ENCODE data around the gene CFAP54. TPM values are rescaled to one million over a fixed set of nuclear protein-coding genes. Genes with fewer than 3 reads are reported as not detected.

Gene CFAP54
- total and polyA plus RNA-seq, 2 donors (not counting 1 experiment from before 2014, with no cell fraction given), result 0.93 to 7.1 TPM

GRCh38 chr12:96500693-96501092, 11.3 kb downstream of the CFAP54 start:
- H3K4me2 ChIP-seq (ENCODE audit: extremely low read depth, insufficient read depth, low read length), result no peak overlapping the region
- no peak for TF ChIP-seq EZH2 (IDR thresholded peaks at IDR 0.05; ENCODE audit: low read length, missing control alignments)
- TF ChIP-seq, protein P1, sequence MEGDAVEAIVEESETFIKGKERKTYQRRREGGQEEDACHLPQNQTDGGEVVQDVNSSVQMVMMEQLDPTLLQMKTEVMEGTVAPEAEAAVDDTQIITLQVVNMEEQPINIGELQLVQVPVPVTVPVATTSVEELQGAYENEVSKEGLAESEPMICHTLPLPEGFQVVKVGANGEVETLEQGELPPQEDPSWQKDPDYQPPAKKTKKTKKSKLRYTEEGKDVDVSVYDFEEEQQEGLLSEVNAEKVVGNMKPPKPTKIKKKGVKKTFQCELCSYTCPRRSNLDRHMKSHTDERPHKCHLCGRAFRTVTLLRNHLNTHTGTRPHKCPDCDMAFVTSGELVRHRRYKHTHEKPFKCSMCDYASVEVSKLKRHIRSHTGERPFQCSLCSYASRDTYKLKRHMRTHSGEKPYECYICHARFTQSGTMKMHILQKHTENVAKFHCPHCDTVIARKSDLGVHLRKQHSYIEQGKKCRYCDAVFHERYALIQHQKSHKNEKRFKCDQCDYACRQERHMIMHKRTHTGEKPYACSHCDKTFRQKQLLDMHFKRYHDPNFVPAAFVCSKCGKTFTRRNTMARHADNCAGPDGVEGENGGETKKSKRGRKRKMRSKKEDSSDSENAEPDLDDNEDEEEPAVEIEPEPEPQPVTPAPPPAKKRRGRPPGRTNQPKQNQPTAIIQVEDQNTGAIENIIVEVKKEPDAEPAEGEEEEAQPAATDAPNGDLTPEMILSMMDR (conservative IDR thresholded peaks at IDR 0.05 in 1 of 2, IDR thresholded peaks at IDR 0.05 in 1 of 2; ENCODE audit: low read depth in 1 of 2, low read length in 2 of 2), result peak in 1 of 2 donors; percentile 39
- no peaks in the 10 kb centered on the region for H3K79me2 ChIP-seq (ENCODE audit: control insufficient read depth, insufficient read depth, low read length)
- H3K4me1 ChIP-seq (ENCODE audit: control insufficient read depth, extremely low read depth, insufficient read depth, low read length), result peaks cover 5% of the 10 kb centered on the region
- peak overlapping the region; percentile 52 for H3K27ac ChIP-seq (ENCODE audit: insufficient read depth, low read length)
- no peaks in the 10 kb centered on the region for H3K27me3 ChIP-seq (ENCODE audit: control insufficient read depth, insufficient read depth, low read length)
- H3K9ac ChIP-seq (ENCODE audit: insufficient read depth, low read length), result no peak overlapping the region
- no peaks in the 10 kb centered on the region for H4K20me1 ChIP-seq (ENCODE audit: control insufficient read depth, extremely low read depth, insufficient read depth, low read length)
- DNase-seq (ENCODE audit: low read depth in 2 of 2), result peak in 1 of 2 donors; percentile 71
- no peak overlapping the region for H3K4me3 ChIP-seq (replicated peaks in 1 of 4; ENCODE audit: control extremely low read depth in 1 of 4, insufficient read depth in 1 of 4, low read depth in 3 of 4, low read length in 4 of 4)
- H2AFZ ChIP-seq (ENCODE audit: low read length), result no peak overlapping the region
- H3K36me3 ChIP-seq (ENCODE audit: control insufficient read depth, insufficient read depth, low read length), result no peaks in the 10 kb centered on the region
- no peaks in the 10 kb centered on the region for H3K9me3 ChIP-seq (ENCODE audit: control insufficient read depth, insufficient read depth, low read depth, low read length)

GRCh38 chr12:96501133-96501761, 11.9 kb downstream of the CFAP54 start:
- peak overlapping the region; percentile 52 for H3K27ac ChIP-seq (ENCODE audit: insufficient read depth, low read length)
- H3K4me3 ChIP-seq (replicated peaks in 1 of 4; ENCODE audit: control extremely low read depth in 1 of 4, insufficient read depth in 1 of 4, low read depth in 3 of 4, low read length in 4 of 4), result no peak overlapping the region
- peak; percentile 68 to 77 for DNase-seq (ENCODE audit: low read depth in 2 of 2)
- no peaks in the 10 kb centered on the region for H3K79me2 ChIP-seq (ENCODE audit: control insufficient read depth, insufficient read depth, low read length)
- H3K4me2 ChIP-seq (ENCODE audit: extremely low read depth, insufficient read depth, low read length), result no peak overlapping the region
- H2AFZ ChIP-seq (ENCODE audit: low read length), result peak overlapping the region; percentile 27
- no peaks in the 10 kb centered on the region for H3K36me3 ChIP-seq (ENCODE audit: control insufficient read depth, insufficient read depth, low read length)
- H4K20me1 ChIP-seq (ENCODE audit: control insufficient read depth, extremely low read depth, insufficient read depth, low read length), result no peaks in the 10 kb centered on the region
- no peaks in the 10 kb centered on the region for H3K27me3 ChIP-seq (ENCODE audit: control insufficient read depth, insufficient read depth, low read length)
- H3K9me3 ChIP-seq (ENCODE audit: control insufficient read depth, insufficient read depth, low read depth, low read length), result no peaks in the 10 kb centered on the region
- H3K9ac ChIP-seq (ENCODE audit: insufficient read depth, low read length), result no peak overlapping the region
- peaks cover 5% of the 10 kb centered on the region for H3K4me1 ChIP-seq (ENCODE audit: control insufficient read depth, extremely low read depth, insufficient read depth, low read length)
- TF ChIP-seq, protein P1 (conservative IDR thresholded peaks at IDR 0.05 in 1 of 2, IDR thresholded peaks at IDR 0.05 in 1 of 2; ENCODE audit: low read depth in 1 of 2, low read length in 2 of 2), result no peak
- TF ChIP-seq EZH2 (IDR thresholded peaks at IDR 0.05; ENCODE audit: low read length, missing control alignments), result no peak

GRCh38 chr12:96501908-96502307, 12.5 kb downstream of the CFAP54 start:
- Histone ChIP-seq H3K4me1 (ENCODE audit: control insufficient read depth, extremely low read depth, insufficient read depth, low read length) (peaks cover 5% of the 10 kb centered on the region), H4K20me1 (ENCODE audit: control insufficient read depth, extremely low read depth, insufficient read depth, low read length) (no peaks in the 10 kb centered on the region), H3K36me3 (ENCODE audit: control insufficient read depth, insufficient read depth, low read length) (no peaks in the 10 kb centered on the region), H3K4me2 (ENCODE audit: extremely low read depth, insufficient read depth, low read length) (no peak overlapping the region), H3K27ac (ENCODE audit: insufficient read depth, low read length) (no peak overlapping the region), H3K79me2 (ENCODE audit: control insufficient read depth, insufficient read depth, low read length) (no peaks in the 10 kb centered on the region), H2AFZ (ENCODE audit: low read length) (no peak overlapping the region), H3K27me3 (ENCODE audit: control insufficient read depth, insufficient read depth, low read length) (no peaks in the 10 kb centered on the region), H3K9me3 (ENCODE audit: control insufficient read depth, insufficient read depth, low read depth, low read length) (no peaks in the 10 kb centered on the region), H3K9ac (ENCODE audit: insufficient read depth, low read length) (no peak overlapping the region), H3K4me3 (replicated peaks in 1 of 4; ENCODE audit: control extremely low read depth in 1 of 4, insufficient read depth in 1 of 4, low read depth in 3 of 4, low read length in 4 of 4) (no peak overlapping the region)
- TF ChIP-seq, protein P1 (conservative IDR thresholded peaks at IDR 0.05 in 1 of 2, IDR thresholded peaks at IDR 0.05 in 1 of 2; ENCODE audit: low read depth in 1 of 2, low read length in 2 of 2), result no peak
- no peak for DNase-seq (ENCODE audit: low read depth in 2 of 2)

Measured in fibroblast of lung (primary cell).